Measurements from ENCODE around the gene TATDN2.
A peak's percentile ranks its signal among the peaks of the same experiment; 100 is the strongest.
"Not testable (repeated sequence)": the region's sequence is repeated elsewhere in the genome, so short reads cannot be mapped to it uniquely, and the experiment has no call there.

TATDN2 gene

GRCh38 chr3:10290481-10291176, 42.4 kb downstream of the TATDN2 start:
- peak; percentile 32 for DNase-seq

GRCh38 chr3:10291641-10292040, 43.4 kb downstream of the TATDN2 start:
- DNase-seq: no peak

- no peak for DNase-seq
Observed at GRCh38 chr3:10292505-10293419, 44.5 kb downstream of the TATDN2 start, which contains the start of gene GHRL. TSS of gene GHRL (minus strand) at chr3:10292947. CDS start at chr3:10290180, 2,767 bp downstream.

- no peak for DNase-seq
Observed at GRCh38 chr3:10294030-10294586, 45.8 kb downstream of the TATDN2 start.

- DNase-seq: not testable (repeated sequence)
Observed at GRCh38 chr3:10298064-10298463, 49.8 kb downstream of the TATDN2 start.

- DNase-seq: no peak
Observed at GRCh38 chr3:10299175-10299574, 50.9 kb downstream of the TATDN2 start.

- DNase-seq: no peak
Observed at GRCh38 chr3:10299679-10300078, 51.4 kb downstream of the TATDN2 start.

- no peak for DNase-seq
Observed at GRCh38 chr3:10300087-10300486, 51.8 kb downstream of the TATDN2 start.

GRCh38 chr3:10303105-10303504, 54.8 kb downstream of the TATDN2 start:
- DNase-seq: no peak

- no peak for DNase-seq
Observed at GRCh38 chr3:10303785-10304184, 55.5 kb downstream of the TATDN2 start.

- no peak for DNase-seq
Observed at GRCh38 chr3:10304905-10305304, 56.6 kb downstream of the TATDN2 start.

GRCh38 chr3:10305331-10305902, 57.2 kb downstream of the TATDN2 start:
- DNase-seq: no peak

GRCh38 chr3:10306156-10306555, 57.9 kb downstream of the TATDN2 start:
- no peak for DNase-seq

- no peak for DNase-seq
Observed at GRCh38 chr3:10308678-10309077, 60.4 kb downstream of the TATDN2 start.

- no peak for DNase-seq
Observed at GRCh38 chr3:10309736-10310135, 61.5 kb downstream of the TATDN2 start.

GRCh38 chr3:10310578-10310977, 62.3 kb downstream of the TATDN2 start:
- no peak for DNase-seq

- DNase-seq: no peak
Observed at GRCh38 chr3:10311710-10312109, 63.5 kb downstream of the TATDN2 start.

- DNase-seq: no peak
Observed at GRCh38 chr3:10312391-10312790, 64.1 kb downstream of the TATDN2 start.

- no peak for DNase-seq
Observed at GRCh38 chr3:10312861-10313260, 64.6 kb downstream of the TATDN2 start.

GRCh38 chr3:10315101-10315500, 66.8 kb downstream of the TATDN2 start:
- DNase-seq: no peak

GRCh38 chr3:10315771-10316344, 67.6 kb downstream of the TATDN2 start:
- DNase-seq: no peak

- no peak for DNase-seq
Observed at GRCh38 chr3:10317311-10317960, 69.2 kb downstream of the TATDN2 start.

Data from right kidney (tissue), 1 donor.